A673 (cell line): Measurements from ENCODE around the gene POGLUT3.

Experiments
- CTCF ChIP-seq: fragments of 300-800, 200-600 bp; sonication (generic); conservative IDR thresholded peaks from 2 replicates; pipeline ENCODE4 v1.5.1; 2017; ENCODE audit warnings: low read depth, mild to moderate bottlenecking, antibody characterized with exemption, low read length, moderate library complexity, mixed read lengths
- EZH2 ChIP-seq: fragments of 200-600 bp; sonication (generic); IDR thresholded peaks from 2 replicates; pipeline ENCODE4 v1.6.1; 2017; ENCODE audit warnings: borderline replicate concordance, low read depth, mild to moderate bottlenecking, mixed read lengths, antibody characterized with exemption, low read length; ENCODE audit not compliant: poor library complexity, severe bottlenecking

DNA sequence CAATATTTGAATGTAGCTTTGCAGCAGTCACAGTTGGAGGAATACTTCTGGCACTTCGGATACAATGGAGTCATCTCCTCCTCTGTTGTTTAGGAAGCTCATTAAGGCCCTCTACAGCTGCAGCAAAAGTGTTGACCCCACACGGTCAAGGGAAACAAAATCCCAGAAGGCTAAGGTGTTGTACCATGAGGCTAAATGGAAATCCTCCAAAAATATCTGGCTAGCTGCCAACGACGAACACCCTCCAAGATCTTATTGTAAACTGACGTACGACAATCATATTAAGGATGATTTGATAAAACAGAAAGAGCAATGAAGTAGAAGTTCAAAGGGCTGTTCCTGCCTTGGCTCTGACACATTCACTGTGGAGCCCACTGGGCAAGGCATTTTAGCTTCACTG lies 4.0 kb downstream of the POGLUT3 start:
- TF ChIP-seq EZH2 (no peak), CTCF (no peak)
